Measurements from ENCODE around the gene ZBTB20.

The ZBTB20 gene

GRCh38 chr3:114627770-114628169 is 519.3 kb downstream of the ZBTB20 start:
- DNase-seq (ENCODE audit: low spot score): no peak

- DNase-seq (ENCODE audit: low spot score): no peak
These were observed 520.3 kb downstream of the ZBTB20 start for GRCh38 chr3:114626751-114627150.

GRCh38 chr3:114624571-114625181 is 522.4 kb downstream of the ZBTB20 start:
- no peak for DNase-seq (ENCODE audit: low spot score)

- DNase-seq (ENCODE audit: low spot score): no peak
These were observed 523.0 kb downstream of the ZBTB20 start for GRCh38 chr3:114624047-114624445.

GRCh38 chr3:114623420-114624046 is 523.6 kb downstream of the ZBTB20 start:
- DNase-seq (ENCODE audit: low spot score): no peak

- no peak for DNase-seq (ENCODE audit: low spot score)
These were observed 525.1 kb downstream of the ZBTB20 start for GRCh38 chr3:114622001-114622400.

GRCh38 chr3:114619771-114620170 is 527.3 kb downstream of the ZBTB20 start:
- DNase-seq (ENCODE audit: low spot score): no peak

- DNase-seq (ENCODE audit: low spot score): no peak
These were observed 531.5 kb downstream of the ZBTB20 start for GRCh38 chr3:114615523-114616085.

- no peak for DNase-seq (ENCODE audit: low spot score)
These were observed 537.0 kb downstream of the ZBTB20 start for GRCh38 chr3:114609973-114610630.

- no peak for DNase-seq (ENCODE audit: low spot score)
These were observed 538.8 kb downstream of the ZBTB20 start for GRCh38 chr3:114608293-114608692.

- DNase-seq (ENCODE audit: low spot score): no peak
These were observed 540.8 kb downstream of the ZBTB20 start for GRCh38 chr3:114606336-114606735.

- DNase-seq (ENCODE audit: low spot score): no peak
These were observed 546.5 kb downstream of the ZBTB20 start for GRCh38 chr3:114600571-114600970.

- DNase-seq (ENCODE audit: low spot score): no peak
These were observed 549.2 kb downstream of the ZBTB20 start for GRCh38 chr3:114597871-114598270.

GRCh38 chr3:114597012-114597411 is 550.1 kb downstream of the ZBTB20 start:
- DNase-seq (ENCODE audit: low spot score): no peak

GRCh38 chr3:114596147-114596546 is 550.9 kb downstream of the ZBTB20 start:
- DNase-seq (ENCODE audit: low spot score): no peak

- no peak for DNase-seq (ENCODE audit: low spot score)
These were observed 551.5 kb downstream of the ZBTB20 start for GRCh38 chr3:114595522-114596028.

- DNase-seq (ENCODE audit: low spot score): no peak
These were observed 556.6 kb downstream of the ZBTB20 start for GRCh38 chr3:114590309-114591047.

- DNase-seq (ENCODE audit: low spot score): no peak
These were observed 559.1 kb downstream of the ZBTB20 start for GRCh38 chr3:114587986-114588385.

- no peak for DNase-seq (ENCODE audit: low spot score)
These were observed 561.0 kb downstream of the ZBTB20 start for GRCh38 chr3:114586119-114586518.

GRCh38 chr3:114585687-114586086 is 561.4 kb downstream of the ZBTB20 start:
- DNase-seq (ENCODE audit: low spot score): no peak

GRCh38 chr3:114584734-114585371 is 562.2 kb downstream of the ZBTB20 start:
- DNase-seq (ENCODE audit: low spot score): no peak

GRCh38 chr3:114582929-114583328 is 564.2 kb downstream of the ZBTB20 start:
- DNase-seq (ENCODE audit: low spot score): no peak

Measured in CD4-positive, alpha-beta T cell treated with Interleukin-2 at 100 ng/mL for 4 hours (primary cell).